Colonic mucosa (tissue), 4 donors: ENCODE results near the gene LYST. TPM values are rescaled to one million over a fixed set of nuclear protein-coding genes. Genes with fewer than 3 reads are reported as not detected.

Source experiments
- DNase-seq: peaks from one replicate; pipeline ENCODE4 v3.0.0-alpha.2; 2020
- H3K27ac ChIP-seq: fragments of 200-600 bp; one replicate; pipeline ENCODE4 v1.8.0; 2021
- H3K27me3 ChIP-seq: fragments of 200-600 bp; one replicate; pipeline ENCODE4 v1.8.0; 2021
- H3K36me3 ChIP-seq: fragments of 200-600 bp; one replicate; pipeline ENCODE4 v1.8.0; 2021
- H3K4me1 ChIP-seq: fragments of 200-600 bp; one replicate; pipeline ENCODE4 v1.8.0; 2021; ENCODE audit warnings: mild to moderate bottlenecking
- H3K4me3 ChIP-seq: fragments of 200-600 bp; one replicate; pipeline ENCODE4 v1.8.0; 2021
- H3K9ac ChIP-seq, 2 donors: one replicate each; pipeline ENCODE4 v1.7.0; 2013; ENCODE audit warnings: control low read depth in 2 of 2, low read depth in 2 of 2, low read length in 2 of 2
- H3K9me3 ChIP-seq: fragments of 200-600 bp; one replicate; pipeline ENCODE4 v1.8.0; 2021
- CTCF ChIP-seq: fragments of 200-600 bp; IDR thresholded peaks from one replicate; pipeline ENCODE4 v1.8.0; 2022; ENCODE audit warnings: antibody characterized with exemption, mild to moderate bottlenecking
- intact Hi-C: fragments of 100-400 bp; cut with DNase I; formaldehyde crosslinking; loops from one replicate; pipeline ENCODE4 v1.14.1; 2022
- total RNA-seq, 2 donors: library from RNA; stranded (reverse); fragmentation: NEBNext Ultra II Directional in 1 of 2; extraction: Animal tissue kit (Norgen Biotek cat#: 25700) in 1 of 2; gene quantifications; one replicate each; pipeline ENCODE4 v1.2.1, GENCODE V29; 2021
- donor health status: healthy.
- donor health status: DM: no; HTN: no; CAD: no.
- donor health status: DM: no; HTN: no; CAD: no.

The LYST gene
- total RNA-seq, 2 donors from 2014 or later = 13.7 to 20.0 TPM

- no peak overlapping the region for H3K4me3 ChIP-seq
- intact Hi-C loops = no loop called here
- no peak for TF ChIP-seq CTCF
- H3K9me3 ChIP-seq = no peaks in the 10 kb centered on the region
- H3K27ac ChIP-seq = no peak overlapping the region
- no peaks in the 10 kb centered on the region for H3K4me1 ChIP-seq
- H3K27me3 ChIP-seq = no peaks in the 10 kb centered on the region
- no peak overlapping the region for H3K9ac ChIP-seq
- no peak for DNase-seq
- no peaks in the 10 kb centered on the region for H3K36me3 ChIP-seq
Measured at GRCh38 chr1:235834620-235835019, 32.1 kb downstream of the LYST start.

DNA sequence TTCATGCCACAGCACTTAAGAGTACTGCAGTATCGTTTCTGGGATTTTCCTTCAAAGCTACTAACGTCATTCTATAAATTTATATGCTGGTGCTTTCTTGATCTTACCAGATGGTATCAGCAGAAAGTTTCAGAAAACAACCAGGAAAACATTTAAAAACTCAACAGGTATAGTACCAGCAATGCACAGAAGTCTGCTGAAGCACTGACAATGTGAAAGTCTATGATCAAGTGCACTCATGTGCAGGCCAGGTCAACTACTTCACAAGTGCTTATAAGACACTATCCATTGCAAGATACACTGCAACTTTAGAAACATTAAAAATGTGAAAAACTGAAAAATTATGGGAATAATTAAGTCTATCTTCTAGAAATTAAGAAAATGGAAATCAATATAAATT lies 34.7 kb downstream of the LYST start:
- intact Hi-C loops = no loop called here
- Histone ChIP-seq H3K9ac (no peak overlapping the region), H3K9me3 (no peaks in the 10 kb centered on the region), H3K27ac (no peak overlapping the region), H3K4me3 (no peak overlapping the region), H3K4me1 (no peaks in the 10 kb centered on the region), H3K27me3 (no peaks in the 10 kb centered on the region), H3K36me3 (no peaks in the 10 kb centered on the region)
- no peak for TF ChIP-seq CTCF
- DNase-seq = no peak

DNA sequence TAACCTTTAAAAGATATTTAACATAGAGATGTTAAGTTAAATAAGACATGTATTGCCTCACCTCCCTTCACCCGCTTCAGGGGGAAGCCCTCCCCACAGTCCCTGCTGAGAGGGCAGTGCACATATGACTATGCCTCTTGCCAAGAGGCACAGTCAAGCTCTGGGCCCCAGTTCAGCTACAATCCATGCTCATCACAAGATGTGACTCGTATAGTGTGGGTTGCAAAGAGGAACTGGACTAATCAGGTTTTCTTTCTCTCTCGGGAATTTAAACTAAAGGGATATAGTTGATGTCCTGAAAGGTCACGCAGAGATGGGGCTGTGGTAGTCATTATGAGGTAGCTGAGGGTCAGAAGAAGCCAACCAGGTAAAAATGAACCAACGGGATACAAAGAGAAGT lies 35.6 kb downstream of the LYST start:
- Histone ChIP-seq H3K4me1 (no peaks in the 10 kb centered on the region), H3K9me3 (no peaks in the 10 kb centered on the region), H3K27ac (no peak overlapping the region), H3K27me3 (no peaks in the 10 kb centered on the region), H3K4me3 (no peak overlapping the region), H3K36me3 (no peaks in the 10 kb centered on the region), H3K9ac (no peak overlapping the region)
- intact Hi-C loops = no loop called here
- no peak for TF ChIP-seq CTCF
- DNase-seq = no peak

DNA sequence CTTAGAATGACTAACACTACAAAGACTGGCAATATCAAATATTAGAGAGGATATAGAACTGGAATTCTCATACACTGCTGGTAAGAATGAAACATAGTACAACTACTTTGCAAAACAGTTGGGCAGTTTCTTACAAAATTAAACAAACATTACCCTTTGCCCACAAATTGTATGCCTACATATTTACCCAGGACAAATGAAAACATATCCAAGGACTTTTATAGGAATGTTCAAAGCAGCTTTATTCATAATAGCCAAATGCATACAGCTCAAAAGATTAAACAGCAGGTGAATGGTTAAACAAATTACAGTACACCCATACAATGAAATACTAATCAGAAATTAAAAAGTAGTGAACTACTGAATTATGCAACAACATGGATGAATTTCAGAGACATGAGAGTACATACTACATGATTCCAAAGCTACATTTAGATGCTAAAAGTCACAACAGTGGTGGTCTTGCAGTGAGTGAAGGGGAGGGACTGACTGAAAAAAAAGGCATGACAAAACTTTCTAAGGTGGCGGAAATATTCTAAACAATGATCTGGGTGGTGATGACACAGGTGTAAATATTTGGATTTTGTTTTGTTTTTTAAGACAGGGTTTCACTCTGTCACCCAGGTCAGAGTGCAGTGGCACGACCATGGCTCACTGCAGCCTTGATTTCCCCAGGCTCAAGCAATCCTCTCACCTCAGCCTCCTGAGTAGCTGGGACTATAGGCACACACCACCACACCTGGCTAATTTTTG lies 40.4 kb downstream of the LYST start:
- H3K27ac ChIP-seq = no peak overlapping the region
- no peak for TF ChIP-seq CTCF
- DNase-seq = no peak
- H3K27me3 ChIP-seq = no peaks in the 10 kb centered on the region
- no peaks in the 10 kb centered on the region for H3K9me3 ChIP-seq
- no peaks in the 10 kb centered on the region for H3K36me3 ChIP-seq
- no peaks in the 10 kb centered on the region for H3K4me1 ChIP-seq
- intact Hi-C loops = no loop called here
- H3K4me3 ChIP-seq = no peak overlapping the region
- H3K9ac ChIP-seq = no peak overlapping the region

DNA sequence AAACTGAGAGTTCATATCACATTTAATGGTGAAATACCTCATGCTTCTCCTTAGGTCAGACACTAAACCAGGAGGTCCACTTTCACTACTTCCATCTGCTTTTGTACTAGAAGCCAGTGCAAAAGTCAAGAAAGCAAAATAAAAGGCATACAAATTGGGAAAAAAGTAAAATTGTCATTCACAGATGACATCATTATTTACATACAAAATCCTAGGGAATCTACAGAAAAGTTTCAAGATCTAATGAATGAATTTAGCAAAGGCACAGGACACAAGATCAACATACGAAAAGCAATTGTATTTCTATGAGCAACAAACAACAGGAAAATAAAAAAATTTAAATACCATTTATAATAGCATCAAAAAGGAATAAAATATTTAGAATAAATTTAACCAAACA lies 41.5 kb downstream of the LYST start:
- Histone ChIP-seq H3K27ac (no peak overlapping the region), H3K4me1 (no peaks in the 10 kb centered on the region), H3K4me3 (no peak overlapping the region), H3K36me3 (no peaks in the 10 kb centered on the region), H3K9ac (no peak overlapping the region), H3K27me3 (no peaks in the 10 kb centered on the region), H3K9me3 (no peaks in the 10 kb centered on the region)
- intact Hi-C loops = no loop called here
- DNase-seq = no peak
- TF ChIP-seq CTCF = no peak
